Skeletal muscle tissue (tissue), 4 donors: ENCODE data around the gene CAMK1D. TPM values are rescaled to one million over a fixed set of nuclear protein-coding genes. Genes with fewer than 3 reads are reported as not detected.

ENCODE experiments used
- H3K27ac ChIP-seq: one replicate; pipeline ENCODE4 v1.7.0; 2013; ENCODE audit warnings: mild to moderate bottlenecking, low read depth, low read length, inconsistent platforms
- H3K27me3 ChIP-seq, 3 donors: one replicate each; pipeline ENCODE4 v1.7.0; 2013; ENCODE audit warnings: low read length in 3 of 3; ENCODE audit not compliant: control insufficient read depth in 3 of 3, insufficient read depth in 3 of 3
- H3K36me3 ChIP-seq, 3 donors: one replicate each; pipeline ENCODE4 v1.7.0; 2013; ENCODE audit warnings: low read length in 3 of 3; ENCODE audit not compliant: control insufficient read depth in 3 of 3, insufficient read depth in 3 of 3
- H3K4me1 ChIP-seq, 3 donors: one replicate each; pipeline ENCODE4 v1.7.0; 2013; ENCODE audit warnings: low read length in 3 of 3, mild to moderate bottlenecking in 3 of 3; ENCODE audit not compliant: control insufficient read depth in 3 of 3, insufficient read depth in 3 of 3
- H3K4me3 ChIP-seq, 3 donors: one replicate each; pipeline ENCODE4 v1.7.0; 2013; ENCODE audit warnings: low read length in 3 of 3
- H3K9ac ChIP-seq, 3 donors: one replicate each; pipeline ENCODE4 v1.7.0; 2013; ENCODE audit warnings: low read length in 3 of 3, mild to moderate bottlenecking in 3 of 3, moderate library complexity in 2 of 3, low read depth in 1 of 3
- H3K9me3 ChIP-seq, 3 donors: one replicate each; pipeline ENCODE4 v1.7.0; 2013; ENCODE audit warnings: low read length in 3 of 3; ENCODE audit not compliant: control insufficient read depth in 3 of 3
- total RNA-seq: library from RNA; depleted of rRNA; stranded (reverse); fragments of >200 nt; gene quantifications from one replicate; pipeline ENCODE4 v1.2.3, GENCODE V29; 2014
- donor health status: Osteomylitis.

The CAMK1D gene
- total RNA-seq, 1 donor from 2014 or later, result 2.1 TPM

GRCh38 chr10:12795315-12796110 is 446.2 kb downstream of the CAMK1D start:
- Histone ChIP-seq H3K36me3 (peaks cover 0 to 3% (median 0%) of the 10 kb centered on the region in 3 donors), H3K9ac (no peak overlapping the region), H3K27me3 (no peaks in the 10 kb centered on the region), H3K4me3 (no peak overlapping the region), H3K27ac (no peak overlapping the region), H3K9me3 (no peaks in the 10 kb centered on the region), H3K4me1 (peaks cover 0 to 4% (median 0%) of the 10 kb centered on the region in 3 donors)

- Histone ChIP-seq H3K27me3 (no peaks in the 10 kb centered on the region), H3K9ac (no peak overlapping the region), H3K9me3 (no peaks in the 10 kb centered on the region), H3K4me3 (no peak overlapping the region), H3K27ac (no peak overlapping the region), H3K36me3 (peaks cover 0 to 3% (median 0%) of the 10 kb centered on the region in 3 donors), H3K4me1 (peaks cover 0 to 4% (median 0%) of the 10 kb centered on the region in 3 donors)
Observed at GRCh38 chr10:12796401-12797160, 447.2 kb downstream of the CAMK1D start.

- H3K36me3 ChIP-seq, result peaks cover 0 to 3% (median 0%) of the 10 kb centered on the region in 3 donors
- H3K9ac ChIP-seq, result no peak overlapping the region
- H3K4me3 ChIP-seq, result no peak overlapping the region
- H3K27ac ChIP-seq, result no peak overlapping the region
- no peaks in the 10 kb centered on the region for H3K27me3 ChIP-seq
- H3K9me3 ChIP-seq, result no peaks in the 10 kb centered on the region
- H3K4me1 ChIP-seq, result peaks cover 0 to 4% (median 0%) of the 10 kb centered on the region in 3 donors
Observed at GRCh38 chr10:12797471-12798262, 448.3 kb downstream of the CAMK1D start.

- Histone ChIP-seq H3K4me3 (no peak overlapping the region), H3K36me3 (no peaks in the 10 kb centered on the region), H3K9ac (no peak overlapping the region), H3K27ac (no peak overlapping the region), H3K9me3 (no peaks in the 10 kb centered on the region), H3K4me1 (peaks cover 0 to 4% (median 0%) of the 10 kb centered on the region in 3 donors), H3K27me3 (no peaks in the 10 kb centered on the region)
Observed at GRCh38 chr10:12799144-12799543, 449.8 kb downstream of the CAMK1D start.

- peaks cover 0 to 4% (median 0%) of the 10 kb centered on the region in 3 donors for H3K4me1 ChIP-seq
- H3K27me3 ChIP-seq, result no peaks in the 10 kb centered on the region
- H3K9me3 ChIP-seq, result no peaks in the 10 kb centered on the region
- H3K4me3 ChIP-seq, result no peak overlapping the region
- no peak overlapping the region for H3K9ac ChIP-seq
- no peaks in the 10 kb centered on the region for H3K36me3 ChIP-seq
- no peak overlapping the region for H3K27ac ChIP-seq
Observed at GRCh38 chr10:12799714-12800113, 450.4 kb downstream of the CAMK1D start.

- Histone ChIP-seq H3K36me3 (no peaks in the 10 kb centered on the region), H3K27ac (no peak overlapping the region), H3K27me3 (no peaks in the 10 kb centered on the region), H3K4me3 (no peak overlapping the region), H3K9me3 (no peaks in the 10 kb centered on the region), H3K9ac (no peak overlapping the region), H3K4me1 (peaks cover 0 to under 1% (median 0%) of the 10 kb centered on the region in 3 donors)
Observed at GRCh38 chr10:12800302-12800701, 451.0 kb downstream of the CAMK1D start.

GRCh38 chr10:12801214-12802087 is 452.1 kb downstream of the CAMK1D start:
- Histone ChIP-seq H3K9ac (no peak overlapping the region), H3K27me3 (no peaks in the 10 kb centered on the region), H3K4me3 (no peak overlapping the region), H3K9me3 (no peaks in the 10 kb centered on the region), H3K36me3 (no peaks in the 10 kb centered on the region), H3K27ac (no peak overlapping the region), H3K4me1 (peaks cover 0 to 3% (median 0%) of the 10 kb centered on the region in 3 donors)

- H3K36me3 ChIP-seq, result no peaks in the 10 kb centered on the region
- H3K4me3 ChIP-seq, result no peak overlapping the region
- H3K9ac ChIP-seq, result no peak overlapping the region
- no peaks in the 10 kb centered on the region for H3K9me3 ChIP-seq
- H3K4me1 ChIP-seq, result peaks cover 0 to 6% (median 3%) of the 10 kb centered on the region in 3 donors
- no peaks in the 10 kb centered on the region for H3K27me3 ChIP-seq
- no peak overlapping the region for H3K27ac ChIP-seq
Observed at GRCh38 chr10:12803776-12804175, 454.4 kb downstream of the CAMK1D start.
